ENCODE data around the gene CA12.

CA12 gene

DNA sequence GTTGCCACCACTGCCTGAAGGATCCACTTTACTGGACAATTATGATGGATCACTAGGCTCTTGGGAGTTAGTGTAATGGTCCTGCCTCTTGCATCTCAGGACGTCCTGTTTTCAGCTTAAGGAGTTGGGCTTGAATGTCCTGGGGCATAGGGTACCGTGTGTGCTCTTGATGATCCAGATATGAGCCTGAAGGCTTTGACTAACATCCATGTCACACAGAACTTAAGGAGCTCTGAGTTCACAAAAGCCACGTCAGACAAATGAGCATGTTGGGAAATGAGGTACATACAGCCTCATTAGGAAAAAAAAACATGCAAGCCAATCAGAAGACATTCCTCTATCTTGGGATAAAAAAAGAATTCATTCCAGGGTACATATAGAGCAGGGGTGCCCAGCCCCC is 40.8 kb downstream of the CA12 start:
- no peak overlapping the region for H2AFZ ChIP-seq (ENCODE audit: low read length)
- H3K9me2 ChIP-seq (replicated peaks; ENCODE audit: low read depth, low read length) = no peaks in the 10 kb centered on the region
- no peak overlapping the region for H3K4me3 ChIP-seq (ENCODE audit: low read length, poor library complexity, severe bottlenecking)
- no peaks in the 10 kb centered on the region for H3K27me3 ChIP-seq (ENCODE audit: insufficient read depth, low read length, poor library complexity, severe bottlenecking)
- H3K9ac ChIP-seq (ENCODE audit: low read depth, low read length, poor library complexity, severe bottlenecking) = no peak overlapping the region
- no peaks in the 10 kb centered on the region for H3F3A ChIP-seq (ENCODE audit: low read depth)
- no peaks in the 10 kb centered on the region for H3K79me2 ChIP-seq (ENCODE audit: insufficient read depth, low read length)
- no peaks in the 10 kb centered on the region for H4K20me1 ChIP-seq (ENCODE audit: insufficient read depth, low read length, poor library complexity, severe bottlenecking)
- no peaks in the 10 kb centered on the region for H3K36me3 ChIP-seq (ENCODE audit: insufficient read depth, low read length)
- no peak overlapping the region for H3K4me2 ChIP-seq (ENCODE audit: low read depth, low read length, poor library complexity, severe bottlenecking)
- no peak for TF ChIP-seq EZH2phosphoT487 (IDR thresholded peaks at IDR 0.05; ENCODE audit: borderline replicate concordance)
- peaks cover 7% of the 10 kb centered on the region for H3K4me1 ChIP-seq (ENCODE audit: insufficient read depth, low read length, poor library complexity, severe bottlenecking)
- H3K9me3 ChIP-seq (ENCODE audit: insufficient read depth, low read depth, low read length) = no peaks in the 10 kb centered on the region

DNA sequence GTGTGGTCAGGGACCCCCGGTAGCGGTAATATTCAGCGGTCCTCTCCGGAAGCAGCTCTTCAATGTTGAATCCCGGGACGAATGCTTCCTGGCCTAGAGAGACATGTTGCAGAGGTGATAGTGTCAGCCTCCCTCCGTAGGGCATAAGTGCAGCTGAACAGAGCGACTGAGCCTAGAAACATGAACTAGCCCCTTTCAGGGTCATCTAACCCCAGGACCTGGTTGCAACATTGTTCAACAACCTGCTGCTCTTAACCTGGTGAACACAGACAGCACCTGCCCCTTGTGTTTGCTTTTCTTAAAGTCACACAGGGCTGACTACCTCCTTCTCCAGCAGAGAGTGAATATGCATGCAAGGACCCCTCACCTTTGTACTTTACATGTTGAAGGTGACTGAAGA is 41.3 kb downstream of the CA12 start:
- Histone ChIP-seq H3K9me3 (ENCODE audit: insufficient read depth, low read depth, low read length) (no peaks in the 10 kb centered on the region), H3K4me3 (ENCODE audit: low read length, poor library complexity, severe bottlenecking) (no peak overlapping the region), H3K9ac (ENCODE audit: low read depth, low read length, poor library complexity, severe bottlenecking) (no peak overlapping the region), H3K9me2 (replicated peaks; ENCODE audit: low read depth, low read length) (no peaks in the 10 kb centered on the region), H3K36me3 (ENCODE audit: insufficient read depth, low read length) (no peaks in the 10 kb centered on the region), H3K4me2 (ENCODE audit: low read depth, low read length, poor library complexity, severe bottlenecking) (no peak overlapping the region), H3K4me1 (ENCODE audit: insufficient read depth, low read length, poor library complexity, severe bottlenecking) (peaks cover 7% of the 10 kb centered on the region), H3F3A (ENCODE audit: low read depth) (no peaks in the 10 kb centered on the region), H2AFZ (ENCODE audit: low read length) (no peak overlapping the region), H3K79me2 (ENCODE audit: insufficient read depth, low read length) (no peaks in the 10 kb centered on the region), H3K27me3 (ENCODE audit: insufficient read depth, low read length, poor library complexity, severe bottlenecking) (no peaks in the 10 kb centered on the region), H4K20me1 (ENCODE audit: insufficient read depth, low read length, poor library complexity, severe bottlenecking) (no peaks in the 10 kb centered on the region)
- TF ChIP-seq EZH2phosphoT487 (IDR thresholded peaks at IDR 0.05; ENCODE audit: borderline replicate concordance) = no peak
- TF ChIP-seq, protein P1, sequence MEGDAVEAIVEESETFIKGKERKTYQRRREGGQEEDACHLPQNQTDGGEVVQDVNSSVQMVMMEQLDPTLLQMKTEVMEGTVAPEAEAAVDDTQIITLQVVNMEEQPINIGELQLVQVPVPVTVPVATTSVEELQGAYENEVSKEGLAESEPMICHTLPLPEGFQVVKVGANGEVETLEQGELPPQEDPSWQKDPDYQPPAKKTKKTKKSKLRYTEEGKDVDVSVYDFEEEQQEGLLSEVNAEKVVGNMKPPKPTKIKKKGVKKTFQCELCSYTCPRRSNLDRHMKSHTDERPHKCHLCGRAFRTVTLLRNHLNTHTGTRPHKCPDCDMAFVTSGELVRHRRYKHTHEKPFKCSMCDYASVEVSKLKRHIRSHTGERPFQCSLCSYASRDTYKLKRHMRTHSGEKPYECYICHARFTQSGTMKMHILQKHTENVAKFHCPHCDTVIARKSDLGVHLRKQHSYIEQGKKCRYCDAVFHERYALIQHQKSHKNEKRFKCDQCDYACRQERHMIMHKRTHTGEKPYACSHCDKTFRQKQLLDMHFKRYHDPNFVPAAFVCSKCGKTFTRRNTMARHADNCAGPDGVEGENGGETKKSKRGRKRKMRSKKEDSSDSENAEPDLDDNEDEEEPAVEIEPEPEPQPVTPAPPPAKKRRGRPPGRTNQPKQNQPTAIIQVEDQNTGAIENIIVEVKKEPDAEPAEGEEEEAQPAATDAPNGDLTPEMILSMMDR (conservative IDR thresholded peaks at IDR 0.05; ENCODE audit: low read length) = no peak

DNA sequence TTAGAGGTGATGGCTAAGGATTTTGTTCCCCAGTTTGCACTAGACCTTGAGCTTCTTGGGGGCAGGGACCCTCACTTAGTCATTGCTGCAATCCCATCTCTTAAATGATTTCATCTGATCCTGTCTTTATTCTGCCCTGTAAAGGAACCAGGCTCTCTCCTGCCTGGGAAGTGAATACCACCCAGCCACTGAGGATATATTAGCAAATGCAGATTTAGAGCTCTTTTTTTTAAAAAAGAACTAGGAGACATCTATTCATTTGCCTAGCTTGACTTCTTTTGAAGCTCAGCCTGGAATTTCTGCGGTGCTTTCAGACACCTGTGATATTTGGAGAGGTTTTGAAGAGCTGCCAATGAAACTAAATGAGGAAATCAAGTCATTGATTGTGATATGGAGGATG is 41.8 kb downstream of the CA12 start:
- TF ChIP-seq, protein P1 (conservative IDR thresholded peaks at IDR 0.05; ENCODE audit: low read length) = no peak
- no peak for TF ChIP-seq EZH2phosphoT487 (IDR thresholded peaks at IDR 0.05; ENCODE audit: borderline replicate concordance)
- H4K20me1 ChIP-seq (ENCODE audit: insufficient read depth, low read length, poor library complexity, severe bottlenecking) = no peaks in the 10 kb centered on the region
- peaks cover 7% of the 10 kb centered on the region for H3K4me1 ChIP-seq (ENCODE audit: insufficient read depth, low read length, poor library complexity, severe bottlenecking)
- no peaks in the 10 kb centered on the region for H3K9me2 ChIP-seq (replicated peaks; ENCODE audit: low read depth, low read length)
- no peak overlapping the region for H3K9ac ChIP-seq (ENCODE audit: low read depth, low read length, poor library complexity, severe bottlenecking)
- no peak overlapping the region for H3K4me2 ChIP-seq (ENCODE audit: low read depth, low read length, poor library complexity, severe bottlenecking)
- no peaks in the 10 kb centered on the region for H3K9me3 ChIP-seq (ENCODE audit: insufficient read depth, low read depth, low read length)
- no peaks in the 10 kb centered on the region for H3K27me3 ChIP-seq (ENCODE audit: insufficient read depth, low read length, poor library complexity, severe bottlenecking)
- no peaks in the 10 kb centered on the region for H3F3A ChIP-seq (ENCODE audit: low read depth)
- H2AFZ ChIP-seq (ENCODE audit: low read length) = no peak overlapping the region
- H3K79me2 ChIP-seq (ENCODE audit: insufficient read depth, low read length) = no peaks in the 10 kb centered on the region
- no peaks in the 10 kb centered on the region for H3K36me3 ChIP-seq (ENCODE audit: insufficient read depth, low read length)
- no peak overlapping the region for H3K4me3 ChIP-seq (ENCODE audit: low read length, poor library complexity, severe bottlenecking)

DNA sequence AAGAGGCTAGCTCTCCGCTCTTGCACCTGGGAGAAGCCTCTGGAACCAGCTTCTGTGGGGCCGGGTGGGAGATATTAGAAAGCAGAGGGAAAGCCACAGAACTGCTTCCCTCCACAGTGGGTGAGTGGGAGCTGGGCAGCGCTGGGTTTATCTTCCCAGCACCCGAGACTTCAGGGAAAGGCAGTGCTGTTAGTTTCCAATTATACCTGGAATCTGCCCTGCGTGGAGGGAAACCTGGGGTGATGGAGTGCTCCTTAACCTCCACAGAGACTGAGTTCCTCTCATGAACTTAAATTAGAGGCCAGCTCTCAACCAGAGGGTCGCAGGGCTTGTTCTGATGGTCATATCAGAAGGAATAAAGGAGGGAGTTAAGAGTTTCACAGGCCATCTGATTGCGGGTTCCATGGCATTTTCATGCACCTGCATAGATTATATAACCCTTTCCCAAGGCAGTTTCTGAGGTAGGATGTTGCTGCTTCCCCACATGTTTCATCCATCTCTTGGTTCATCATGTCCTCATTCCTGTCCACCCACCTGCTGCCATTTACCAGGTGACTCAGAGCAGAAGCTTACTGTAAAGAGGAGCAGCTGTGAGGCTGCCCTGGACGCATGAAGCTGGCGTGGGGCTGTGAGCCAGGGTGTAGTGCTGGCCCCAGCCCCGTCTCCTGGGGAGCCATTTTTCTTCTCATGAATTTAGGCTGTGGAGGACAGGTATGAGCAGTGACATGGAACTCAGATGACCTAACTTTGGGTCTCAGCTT is 42.5 kb downstream of the CA12 start:
- Histone ChIP-seq H3K79me2 (ENCODE audit: insufficient read depth, low read length) (no peaks in the 10 kb centered on the region), H4K20me1 (ENCODE audit: insufficient read depth, low read length, poor library complexity, severe bottlenecking) (no peaks in the 10 kb centered on the region), H3F3A (ENCODE audit: low read depth) (no peaks in the 10 kb centered on the region), H2AFZ (ENCODE audit: low read length) (no peak overlapping the region), H3K4me3 (ENCODE audit: low read length, poor library complexity, severe bottlenecking) (no peak overlapping the region), H3K9me2 (replicated peaks; ENCODE audit: low read depth, low read length) (no peaks in the 10 kb centered on the region), H3K4me2 (ENCODE audit: low read depth, low read length, poor library complexity, severe bottlenecking) (no peak overlapping the region), H3K36me3 (ENCODE audit: insufficient read depth, low read length) (no peaks in the 10 kb centered on the region), H3K27me3 (ENCODE audit: insufficient read depth, low read length, poor library complexity, severe bottlenecking) (no peaks in the 10 kb centered on the region), H3K9me3 (ENCODE audit: insufficient read depth, low read depth, low read length) (no peaks in the 10 kb centered on the region), H3K4me1 (ENCODE audit: insufficient read depth, low read length, poor library complexity, severe bottlenecking) (peaks cover 7% of the 10 kb centered on the region), H3K9ac (ENCODE audit: low read depth, low read length, poor library complexity, severe bottlenecking) (no peak overlapping the region)
- TF ChIP-seq, protein P1 (conservative IDR thresholded peaks at IDR 0.05; ENCODE audit: low read length) = no peak
- TF ChIP-seq EZH2phosphoT487 (IDR thresholded peaks at IDR 0.05; ENCODE audit: borderline replicate concordance) = no peak
